ENCODE results near the gene AHNAK2.
"Not testable (repeated sequence)": the region's sequence is repeated elsewhere in the genome, so short reads cannot be mapped to it uniquely, and the experiment has no call there.

The AHNAK2 gene

DNA sequence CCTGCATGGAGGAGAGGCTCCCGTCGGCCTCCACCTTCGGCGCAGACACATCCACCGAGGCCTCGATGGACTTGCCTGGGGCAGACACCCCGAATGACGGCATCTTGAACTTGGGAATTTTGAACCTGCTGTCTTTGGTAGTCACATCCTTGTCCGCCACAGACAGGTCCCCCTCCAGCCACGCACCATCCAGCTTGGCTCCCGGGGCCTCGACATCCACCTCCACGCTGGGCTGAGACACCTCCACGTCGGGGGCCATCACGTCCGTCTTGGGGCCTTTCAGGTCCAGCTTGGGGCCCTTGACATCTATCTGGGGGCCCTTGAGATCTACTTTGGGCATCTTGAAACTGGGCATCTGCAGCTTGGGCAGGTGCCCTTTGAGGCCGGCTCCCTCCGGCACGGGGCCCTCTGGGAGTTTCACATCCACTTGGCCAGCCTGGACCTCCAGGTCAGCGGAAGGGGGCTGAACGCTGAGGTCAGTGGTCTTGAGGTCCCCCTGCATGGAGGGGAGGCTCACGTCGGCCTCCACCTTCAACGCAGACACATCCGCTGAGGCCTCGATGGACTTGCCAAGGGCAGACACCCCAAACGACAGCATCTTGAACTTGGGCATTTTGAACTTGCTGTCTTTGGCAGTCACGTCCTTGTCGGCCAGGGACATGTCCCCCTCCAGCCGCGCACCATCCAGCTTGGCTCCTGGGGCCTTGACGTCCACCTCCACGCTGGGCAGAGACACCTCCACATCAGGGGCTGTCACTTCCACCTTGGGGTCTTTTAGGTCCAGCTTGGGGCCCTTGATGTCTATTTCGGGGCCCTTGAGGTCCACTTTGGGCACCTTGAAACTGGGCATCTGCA lies 30.1 kb downstream of the AHNAK2 start:
- H3K36me3 ChIP-seq (ENCODE audit: control insufficient read depth, insufficient read depth, low read length); H3K4me3 ChIP-seq (ENCODE audit: low read depth, low read length); H3K4me1 ChIP-seq (ENCODE audit: control insufficient read depth, insufficient read depth, low read length); H3K27me3 ChIP-seq (ENCODE audit: control insufficient read depth, insufficient read depth, low read length); H3K9ac ChIP-seq (ENCODE audit: low read length); H3K9me3 ChIP-seq (ENCODE audit: control insufficient read depth, insufficient read depth, low read depth, low read length); H3K27ac ChIP-seq (ENCODE audit: low read depth, low read length): not testable (repeated sequence)

DNA sequence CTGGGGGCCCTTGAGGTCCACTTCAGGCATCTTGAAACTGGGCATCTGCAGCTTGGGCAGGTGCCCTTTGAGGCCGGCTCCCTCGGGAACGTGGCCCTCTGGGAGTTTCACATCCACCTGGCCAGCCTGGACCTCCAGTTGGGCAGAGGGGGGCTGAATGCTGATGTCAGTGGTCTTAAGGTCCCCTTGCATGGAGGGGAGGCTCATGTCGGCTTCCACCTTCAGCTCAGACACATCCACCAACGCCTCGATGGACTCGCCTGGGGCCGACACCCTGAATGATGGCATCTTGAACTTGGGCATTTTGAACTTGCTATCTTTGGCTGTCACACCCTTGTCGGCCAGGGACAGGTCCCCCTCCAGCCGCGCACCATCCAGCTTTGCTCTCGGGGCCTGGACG lies 31.0 kb downstream of the AHNAK2 start:
- not testable (repeated sequence) for H3K9me3 ChIP-seq (ENCODE audit: control insufficient read depth, insufficient read depth, low read depth, low read length); H3K4me1 ChIP-seq (ENCODE audit: control insufficient read depth, insufficient read depth, low read length); H3K36me3 ChIP-seq (ENCODE audit: control insufficient read depth, insufficient read depth, low read length); H3K27ac ChIP-seq (ENCODE audit: low read depth, low read length); H3K4me3 ChIP-seq (ENCODE audit: low read depth, low read length); H3K9ac ChIP-seq (ENCODE audit: low read length); H3K27me3 ChIP-seq (ENCODE audit: control insufficient read depth, insufficient read depth, low read length)

DNA sequence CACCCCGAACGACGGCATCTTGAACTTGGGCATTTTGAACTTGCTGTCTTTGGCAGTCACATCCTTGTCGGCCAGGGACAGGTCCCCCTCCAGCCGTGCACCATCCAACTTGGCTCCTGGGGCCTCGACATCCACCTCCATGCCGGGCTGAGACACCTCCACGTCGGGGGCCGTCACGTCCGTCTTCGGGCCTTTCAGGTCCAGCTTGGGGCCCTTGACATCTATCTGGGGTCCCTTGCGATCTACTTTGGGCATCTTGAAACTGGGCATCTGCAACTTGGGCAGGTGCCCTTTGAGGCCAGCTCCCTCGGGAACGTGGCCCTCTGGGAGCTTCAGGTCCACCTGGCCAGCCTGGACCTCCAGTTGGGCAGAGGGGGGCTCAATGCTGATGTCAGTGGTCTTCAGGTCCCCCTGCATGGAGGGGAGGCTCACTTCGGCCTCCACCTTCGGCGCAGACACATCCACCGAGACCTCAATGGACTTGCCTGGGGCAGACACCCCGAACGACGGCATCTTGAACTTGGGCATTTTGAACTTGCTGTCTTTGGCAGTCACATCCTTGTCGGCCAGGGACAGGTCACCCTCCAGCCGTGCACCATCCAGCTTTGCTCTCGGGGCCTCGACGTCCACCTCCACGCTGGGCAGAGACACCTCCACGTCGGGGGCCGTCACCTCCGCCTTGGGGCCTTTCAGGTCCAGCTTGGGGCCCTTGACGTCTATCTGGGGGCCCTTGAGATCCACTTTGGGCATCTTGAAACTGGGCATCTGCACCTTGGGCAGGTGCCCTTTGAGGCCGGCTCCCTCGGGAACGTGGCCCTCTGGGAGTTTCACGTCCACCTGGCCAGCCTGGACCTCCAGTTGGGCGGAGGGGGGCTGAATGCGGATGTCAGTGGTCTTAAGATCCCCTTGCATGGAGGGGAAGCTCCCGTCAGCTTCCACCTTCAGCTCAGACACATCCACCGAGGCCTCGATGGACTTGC lies 31.9 kb downstream of the AHNAK2 start:
- H3K4me1 ChIP-seq (ENCODE audit: control insufficient read depth, insufficient read depth, low read length); H3K9ac ChIP-seq (ENCODE audit: low read length); H3K27ac ChIP-seq (ENCODE audit: low read depth, low read length); H3K27me3 ChIP-seq (ENCODE audit: control insufficient read depth, insufficient read depth, low read length); H3K36me3 ChIP-seq (ENCODE audit: control insufficient read depth, insufficient read depth, low read length); H3K9me3 ChIP-seq (ENCODE audit: control insufficient read depth, insufficient read depth, low read depth, low read length); H3K4me3 ChIP-seq (ENCODE audit: low read depth, low read length): not testable (repeated sequence)

GRCh38 chr14:104945266-104945665 lies 32.9 kb downstream of the AHNAK2 start:
- H3K27me3 ChIP-seq (ENCODE audit: control insufficient read depth, insufficient read depth, low read length); H3K9me3 ChIP-seq (ENCODE audit: control insufficient read depth, insufficient read depth, low read depth, low read length); H3K9ac ChIP-seq (ENCODE audit: low read length); H3K4me3 ChIP-seq (ENCODE audit: low read depth, low read length); H3K27ac ChIP-seq (ENCODE audit: low read depth, low read length); H3K36me3 ChIP-seq (ENCODE audit: control insufficient read depth, insufficient read depth, low read length); H3K4me1 ChIP-seq (ENCODE audit: control insufficient read depth, insufficient read depth, low read length): not testable (repeated sequence)

DNA sequence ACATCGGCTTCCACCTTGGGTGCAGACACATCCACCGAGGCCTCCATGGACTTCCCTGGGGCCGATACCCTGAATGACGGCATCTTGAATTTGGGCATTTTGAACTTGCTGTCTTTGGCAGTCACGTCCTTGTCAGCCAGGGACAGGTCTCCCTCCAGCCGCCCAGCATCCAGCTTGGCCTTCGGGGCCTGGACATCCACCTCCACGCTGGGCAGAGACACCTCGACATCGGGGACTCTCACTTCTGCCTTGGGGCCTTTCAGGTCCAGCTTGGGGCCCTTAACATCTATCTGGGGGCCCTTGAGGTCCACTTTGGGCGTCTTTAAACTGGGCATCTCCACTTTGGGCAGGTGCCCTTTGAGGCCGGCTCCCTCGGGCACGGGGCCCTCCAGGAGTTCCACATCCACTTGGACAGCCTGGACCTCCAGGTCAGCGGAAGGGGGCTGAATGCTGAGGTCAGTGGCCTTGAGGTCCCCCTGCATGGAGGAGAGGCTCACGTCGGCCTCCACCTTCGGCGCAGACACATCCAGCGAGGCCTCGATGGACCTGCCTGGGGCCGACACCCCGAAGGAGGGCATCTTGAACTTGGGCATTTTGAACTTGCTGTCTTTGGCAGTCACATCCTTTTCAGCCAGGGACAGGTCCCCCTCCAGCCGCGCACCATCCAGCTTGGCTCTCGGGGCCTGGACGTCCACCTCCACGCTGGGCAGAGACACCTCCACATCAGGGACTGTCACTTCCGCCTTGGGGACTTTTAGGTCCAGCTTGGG lies 33.6 kb downstream of the AHNAK2 start:
- H3K36me3 ChIP-seq (ENCODE audit: control insufficient read depth, insufficient read depth, low read length); H3K27me3 ChIP-seq (ENCODE audit: control insufficient read depth, insufficient read depth, low read length); H3K4me3 ChIP-seq (ENCODE audit: low read depth, low read length); H3K9me3 ChIP-seq (ENCODE audit: control insufficient read depth, insufficient read depth, low read depth, low read length); H3K27ac ChIP-seq (ENCODE audit: low read depth, low read length); H3K9ac ChIP-seq (ENCODE audit: low read length); H3K4me1 ChIP-seq (ENCODE audit: control insufficient read depth, insufficient read depth, low read length): not testable (repeated sequence)

- not testable (repeated sequence) for H3K9me3 ChIP-seq (ENCODE audit: control insufficient read depth, insufficient read depth, low read depth, low read length); H3K27ac ChIP-seq (ENCODE audit: low read depth, low read length); H3K4me1 ChIP-seq (ENCODE audit: control insufficient read depth, insufficient read depth, low read length); H3K4me3 ChIP-seq (ENCODE audit: low read depth, low read length); H3K36me3 ChIP-seq (ENCODE audit: control insufficient read depth, insufficient read depth, low read length); H3K9ac ChIP-seq (ENCODE audit: low read length); H3K27me3 ChIP-seq (ENCODE audit: control insufficient read depth, insufficient read depth, low read length)
These were observed 34.2 kb downstream of the AHNAK2 start for GRCh38 chr14:104944016-104944308.

DNA sequence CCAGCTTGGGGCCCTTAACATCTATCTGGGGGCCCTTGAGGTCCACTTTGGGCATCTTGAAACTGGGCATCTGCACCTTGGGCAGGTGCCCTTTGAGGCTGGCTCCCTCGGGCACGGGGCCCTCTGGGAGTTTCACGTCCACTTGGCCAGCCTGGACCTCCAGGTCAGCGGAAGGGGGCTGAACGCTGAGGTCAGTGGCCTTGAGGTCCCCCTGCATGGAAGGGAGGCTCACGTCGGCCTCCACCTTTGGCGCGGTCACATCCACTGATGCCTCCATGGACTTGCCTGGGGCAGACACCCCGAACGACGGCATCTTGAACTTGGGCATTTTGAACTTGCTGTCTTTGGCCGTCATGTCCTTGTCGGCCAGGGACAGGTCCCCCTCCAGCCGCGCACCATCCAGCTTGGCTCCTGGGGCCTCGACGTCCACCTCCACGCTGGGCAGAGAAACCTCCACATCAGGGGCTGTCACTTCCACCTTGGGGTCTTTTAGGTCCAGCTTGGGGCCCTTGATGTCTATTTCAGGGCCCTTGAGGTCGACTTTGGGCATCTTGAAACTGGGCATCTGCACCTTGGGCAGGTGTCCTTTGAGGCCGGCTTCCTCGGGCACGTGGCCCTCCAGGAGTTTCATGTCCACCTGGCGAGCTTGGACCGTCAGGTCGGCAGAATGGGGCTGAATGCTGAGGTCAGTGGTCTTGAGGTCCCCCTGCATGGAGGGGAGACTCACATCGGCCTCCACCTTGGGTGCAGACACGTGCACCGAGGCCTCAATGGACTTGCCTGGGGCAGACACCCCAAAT lies 34.8 kb downstream of the AHNAK2 start:
- not testable (repeated sequence) for H3K4me3 ChIP-seq (ENCODE audit: low read depth, low read length); H3K9me3 ChIP-seq (ENCODE audit: control insufficient read depth, insufficient read depth, low read depth, low read length); H3K27ac ChIP-seq (ENCODE audit: low read depth, low read length); H3K9ac ChIP-seq (ENCODE audit: low read length); H3K4me1 ChIP-seq (ENCODE audit: control insufficient read depth, insufficient read depth, low read length); H3K36me3 ChIP-seq (ENCODE audit: control insufficient read depth, insufficient read depth, low read length)
- peaks cover 14% of the 10 kb centered on the region for H3K27me3 ChIP-seq (ENCODE audit: control insufficient read depth, insufficient read depth, low read length)

DNA sequence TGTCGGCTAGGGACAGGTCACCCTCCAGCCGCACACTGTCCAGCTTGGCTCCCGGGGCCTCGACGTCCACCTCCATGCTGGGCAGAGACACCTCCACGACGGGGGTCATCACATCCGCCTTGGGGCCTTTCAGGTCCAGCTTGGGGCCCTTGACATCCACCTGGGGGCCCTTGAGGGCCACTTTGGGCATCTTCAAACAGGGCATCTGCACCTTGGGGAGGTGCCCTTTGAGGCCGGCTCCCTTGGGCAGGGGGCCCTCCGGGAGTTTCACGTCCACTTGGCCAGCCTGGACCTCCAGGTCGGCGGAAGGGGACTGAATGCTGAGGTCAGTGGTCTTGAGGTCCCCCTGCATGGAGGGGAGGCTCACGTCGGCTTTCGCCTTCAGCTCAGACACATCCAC lies 35.6 kb downstream of the AHNAK2 start:
- Histone ChIP-seq H3K4me1 (ENCODE audit: control insufficient read depth, insufficient read depth, low read length) (no peaks in the 10 kb centered on the region; the same call in 1 of the 2 replicates), H3K9ac (ENCODE audit: low read length) (no peak overlapping the region), H3K4me3 (ENCODE audit: low read depth, low read length) (no peak overlapping the region), H3K27ac (ENCODE audit: low read depth, low read length) (no peak overlapping the region), H3K27me3 (ENCODE audit: control insufficient read depth, insufficient read depth, low read length) (peaks cover 21% of the 10 kb centered on the region), H3K36me3 (ENCODE audit: control insufficient read depth, insufficient read depth, low read length) (no peaks in the 10 kb centered on the region), H3K9me3 (ENCODE audit: control insufficient read depth, insufficient read depth, low read depth, low read length) (no peaks in the 10 kb centered on the region)

DNA sequence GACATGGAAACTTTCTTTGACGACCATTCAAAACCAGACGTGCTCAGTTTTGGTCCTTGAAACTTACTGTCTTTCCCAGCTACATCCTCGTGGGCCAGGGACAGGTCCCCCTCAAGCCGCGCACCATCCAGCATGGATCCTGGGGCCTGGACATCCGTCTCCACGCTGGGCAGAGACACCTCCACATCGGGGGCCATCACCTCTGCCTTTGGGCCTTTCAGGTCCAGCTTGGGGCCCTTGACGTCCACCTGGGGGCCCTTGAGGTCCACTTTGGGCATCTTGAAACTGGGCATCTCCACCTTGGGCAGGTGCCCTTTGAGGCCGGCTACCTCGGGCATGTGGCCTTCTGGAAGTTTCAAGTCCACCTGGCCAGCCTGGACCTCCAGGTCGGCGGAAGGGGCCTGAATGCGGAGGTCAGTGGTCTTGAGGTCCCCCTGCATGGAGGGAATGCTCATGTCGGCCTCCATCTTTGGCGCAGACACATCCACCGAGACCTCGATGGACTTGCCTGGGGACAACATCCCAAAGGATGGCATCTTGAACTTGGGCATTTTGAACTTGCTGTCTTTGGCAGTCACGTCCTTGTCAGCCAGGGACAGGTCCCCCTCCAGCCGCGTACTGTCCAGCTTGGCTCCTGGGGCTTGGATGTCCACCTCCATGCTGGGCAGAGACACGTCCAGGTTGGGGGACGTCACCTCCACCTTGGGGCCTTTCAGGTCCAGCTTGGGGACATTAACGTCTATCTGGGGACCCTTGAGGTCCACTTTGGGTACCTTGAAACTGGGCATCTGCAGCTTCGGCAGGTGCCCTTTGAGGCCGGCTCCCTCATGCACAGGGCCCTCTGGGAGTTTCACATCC lies 36.4 kb downstream of the AHNAK2 start:
- no peak overlapping the region for H3K27ac ChIP-seq (ENCODE audit: low read depth, low read length)
- H3K4me1 ChIP-seq (ENCODE audit: control insufficient read depth, insufficient read depth, low read length) = no peaks in the 10 kb centered on the region; the same call in 1 of the 2 replicates
- no peak overlapping the region for H3K9ac ChIP-seq (ENCODE audit: low read length)
- H3K36me3 ChIP-seq (ENCODE audit: control insufficient read depth, insufficient read depth, low read length) = no peaks in the 10 kb centered on the region
- H3K27me3 ChIP-seq (ENCODE audit: control insufficient read depth, insufficient read depth, low read length) = peaks cover 30% of the 10 kb centered on the region
- no peaks in the 10 kb centered on the region for H3K9me3 ChIP-seq (ENCODE audit: control insufficient read depth, insufficient read depth, low read depth, low read length)
- H3K4me3 ChIP-seq (ENCODE audit: low read depth, low read length) = no peak overlapping the region

All from HUES6 (cell line).